H9 (cell line): ENCODE results near the gene RSPRY1. TPM values are rescaled to one million over a fixed set of nuclear protein-coding genes. Genes with fewer than 3 reads are reported as not detected.

Source experiments
- DNase-seq: peaks from one replicate; pipeline ENCODE4 v3.0.0-alpha.2; 2017
- H2AFZ ChIP-seq: one replicate; pipeline ENCODE4 v1.6.1; 2013; ENCODE audit warnings: mild to moderate bottlenecking, low read length, control low read depth, moderate library complexity
- H2AK5ac ChIP-seq: 2 replicates; pipeline ENCODE4 v1.6.1; 2013; ENCODE audit warnings: low read length, control low read depth, mixed read lengths; ENCODE audit not compliant: insufficient read length
- H2BK120ac ChIP-seq: one replicate; pipeline ENCODE4 v1.6.1; 2013; ENCODE audit warnings: low read depth, mild to moderate bottlenecking, low read length, control low read depth, inconsistent platforms; ENCODE audit not compliant: poor library complexity, severe bottlenecking
- H2BK12ac ChIP-seq: 2 replicates; pipeline ENCODE4 v1.6.1; 2013; ENCODE audit warnings: low read length, control low read depth, mixed read lengths, low read depth; ENCODE audit not compliant: insufficient read length
- H2BK15ac ChIP-seq: 2 replicates; pipeline ENCODE4 v1.6.1; 2013; ENCODE audit warnings: low read depth, low read length, control low read depth
- H2BK20ac ChIP-seq: one replicate; pipeline ENCODE4 v1.6.1; 2013; ENCODE audit warnings: low read depth, mild to moderate bottlenecking, low read length, control low read depth, inconsistent platforms; ENCODE audit not compliant: poor library complexity, severe bottlenecking
- H2BK5ac ChIP-seq: 2 replicates; pipeline ENCODE4 v1.6.1; 2013; ENCODE audit warnings: low read length, control low read depth, mixed read lengths; ENCODE audit not compliant: insufficient read length
- H3K14ac ChIP-seq: 2 replicates; pipeline ENCODE4 v1.6.1; 2013; ENCODE audit warnings: low read length, control low read depth; ENCODE audit not compliant: insufficient read depth
- H3K18ac ChIP-seq: 2 replicates; pipeline ENCODE4 v1.6.1; 2013; ENCODE audit warnings: low read depth, mild to moderate bottlenecking, mixed read lengths, low read length, control low read depth; ENCODE audit not compliant: insufficient read length
- H3K23ac ChIP-seq: 2 replicates; pipeline ENCODE4 v1.6.1; 2013; ENCODE audit warnings: low read length, control low read depth, mixed read lengths, low read depth; ENCODE audit not compliant: insufficient read length
- H3K23me2 ChIP-seq: 2 replicates; pipeline ENCODE4 v1.6.1; 2013; ENCODE audit warnings: low read depth, mild to moderate bottlenecking, mixed read lengths, low read length, control low read depth; ENCODE audit not compliant: insufficient read length, poor library complexity, severe bottlenecking
- H3K27ac ChIP-seq: 2 replicates; pipeline ENCODE4 v1.5.1; 2013; ENCODE audit warnings: low read length, control low read depth, mixed read lengths, low read depth; ENCODE audit not compliant: insufficient read length
- H3K27me3 ChIP-seq: 2 replicates; pipeline ENCODE4 v1.6.1; 2013; ENCODE audit warnings: low read length, control low read depth, inconsistent platforms; ENCODE audit not compliant: insufficient read depth
- H3K4ac ChIP-seq: 2 replicates; pipeline ENCODE4 v1.6.1; 2013; ENCODE audit warnings: low read depth, mild to moderate bottlenecking, control low read depth, inconsistent platforms, low read length, moderate library complexity
- H3K4me1 ChIP-seq: 2 replicates; pipeline ENCODE4 v1.6.1; 2013; ENCODE audit warnings: low read length, control low read depth, inconsistent platforms; ENCODE audit not compliant: insufficient read depth
- H3K4me2 ChIP-seq: 2 replicates; pipeline ENCODE4 v1.6.1; 2013; ENCODE audit warnings: low read length, control low read depth, mixed read lengths; ENCODE audit not compliant: insufficient read length, insufficient read depth
- H3K56ac ChIP-seq: 2 replicates; pipeline ENCODE4 v1.6.1; 2013; ENCODE audit warnings: low read depth, mild to moderate bottlenecking, mixed read lengths, low read length, control low read depth; ENCODE audit not compliant: insufficient read length
- H3K79me1 ChIP-seq: 2 replicates; pipeline ENCODE4 v1.6.1; 2013; ENCODE audit warnings: low read depth, mild to moderate bottlenecking, moderate library complexity, low read length, control low read depth, inconsistent platforms; ENCODE audit not compliant: insufficient read depth, poor library complexity, severe bottlenecking
- H3K79me2 ChIP-seq: 2 replicates; pipeline ENCODE4 v1.6.1; 2013; ENCODE audit warnings: low read length, control low read depth, inconsistent platforms; ENCODE audit not compliant: insufficient read depth
- H3K9ac ChIP-seq: 2 replicates; pipeline ENCODE4 v1.6.1; 2013; ENCODE audit warnings: low read length, control low read depth, mixed read lengths; ENCODE audit not compliant: insufficient read length; ENCODE audit errors: extremely low read depth
- H3K9me3 ChIP-seq: one replicate; pipeline ENCODE4 v1.6.1; 2013; ENCODE audit warnings: low read depth, low read length, inconsistent platforms; ENCODE audit not compliant: control insufficient read depth
- H3T11ph ChIP-seq: one replicate; pipeline ENCODE4 v1.6.1; 2013; ENCODE audit warnings: mild to moderate bottlenecking, low read length, control low read depth, inconsistent platforms
- H4K20me1 ChIP-seq: one replicate; pipeline ENCODE4 v1.6.1; 2013; ENCODE audit not compliant: control insufficient read depth, insufficient read length, insufficient read depth
- H4K5ac ChIP-seq: 2 replicates; pipeline ENCODE4 v1.6.1; 2013; ENCODE audit warnings: low read depth, mild to moderate bottlenecking, mixed read lengths, low read length, control low read depth; ENCODE audit not compliant: insufficient read length
- H4K8ac ChIP-seq: replicated peaks from 2 replicates; pipeline ENCODE4 v1.6.1; 2013; ENCODE audit warnings: low read length, control low read depth, mixed read lengths, low read depth; ENCODE audit not compliant: insufficient read length
- H4K91ac ChIP-seq: 2 replicates; pipeline ENCODE4 v1.6.1; 2013; ENCODE audit warnings: low read depth, mild to moderate bottlenecking, moderate library complexity, mixed read lengths, low read length, control low read depth; ENCODE audit not compliant: insufficient read length
- H3K27ac Mint-ChIP-seq, 3 experiments: 2 replicates in 2 of 3; 3 replicates in 1 of 3; pipeline ENCODE4 v1.8.0; 2020 to 2021; ENCODE audit warnings: mixed read lengths in 3 of 3, mild to moderate bottlenecking in 1 of 3, moderate library complexity in 1 of 3
- H3K27me3 Mint-ChIP-seq: 2 replicates; pipeline ENCODE4 v1.8.0; 2021; ENCODE audit warnings: low read depth, mild to moderate bottlenecking, moderate library complexity, mixed read lengths
- H3K36me3 Mint-ChIP-seq, 3 experiments: 2 replicates in 2 of 3; 3 replicates in 1 of 3; pipeline ENCODE4 v1.8.0; 2020 to 2021; ENCODE audit warnings: low read depth in 3 of 3, mixed read lengths in 3 of 3; ENCODE audit not compliant: insufficient read depth in 1 of 3
- H3K4me1 Mint-ChIP-seq, 2 experiments: 2 replicates each; pipeline ENCODE4 v1.8.0; 2020; ENCODE audit warnings: mixed read lengths in 2 of 2
- H3K4me3 Mint-ChIP-seq, 2 experiments: 2 replicates in 1 of 2; 3 replicates in 1 of 2; pipeline ENCODE4 v1.8.0; 2020 to 2021; ENCODE audit warnings: mild to moderate bottlenecking in 2 of 2, mixed read lengths in 2 of 2, moderate library complexity in 1 of 2
- H3K9me3 Mint-ChIP-seq, 2 experiments: 2 replicates in 1 of 2; 3 replicates in 1 of 2; pipeline ENCODE4 v1.8.0; 2020; ENCODE audit warnings: mild to moderate bottlenecking in 2 of 2, mixed read lengths in 2 of 2, moderate library complexity in 1 of 2
- CTCF ChIP-seq: fragments of 200-600 bp; sonication (generic); conservative IDR thresholded peaks from 3 replicates; pipeline ENCODE4 v1.8.0; 2021; ENCODE audit warnings: antibody characterized with exemption, mild to moderate bottlenecking
- WGBS: extraction: QIAGEN DNeasy Blood & Tissue Kit; methylation state at CpG from one replicate; pipeline ENCODE4 v1.1.7; 2013; ENCODE audit warnings: missing lambda C conversion rate, low lambda C conversion rate, mixed read lengths; ENCODE audit not compliant: insufficient read length; ENCODE audit errors: extremely low coverage; 5-methylcytosine and 5-hydroxymethylcytosine counted together
- total RNA-seq: library from RNA; stranded (reverse); gene quantifications from 2 replicates; pipeline ENCODE4 v1.2.1, GENCODE V29; 2021

RSPRY1 gene
- total RNA-seq, 1 experiment from 2014 or later: 36.1 TPM

DNA sequence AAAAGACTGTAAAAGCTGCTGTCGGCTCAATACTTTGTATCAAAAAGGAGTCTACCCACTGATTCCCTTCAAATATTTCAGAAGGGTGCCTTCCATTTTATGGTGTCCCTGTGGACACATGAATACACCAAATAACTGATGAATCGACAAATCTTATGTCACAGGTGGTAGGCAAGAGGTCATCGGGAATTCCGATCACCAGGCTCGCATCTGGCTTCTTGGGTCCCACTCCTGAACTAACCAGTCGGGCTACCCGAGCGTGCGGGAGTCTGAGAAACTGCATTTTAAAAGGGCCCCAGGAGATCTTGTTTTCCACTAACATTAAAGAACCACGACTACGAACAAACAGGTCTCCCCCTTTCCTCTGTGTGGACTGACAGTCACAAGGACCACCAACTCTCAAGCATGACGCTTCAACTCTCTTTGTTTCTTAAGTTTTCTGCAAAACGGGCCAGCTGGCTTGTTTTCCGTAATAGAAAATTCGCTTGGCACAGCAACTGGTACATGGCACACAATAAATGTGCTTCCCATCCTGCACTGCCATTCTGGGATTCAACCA, 1.2 kb upstream of the RSPRY1 start:
- H3K27me3 ChIP-seq: no peaks in the 10 kb centered on the region
- H2AFZ ChIP-seq: no peak overlapping the region
- peak overlapping the region; percentile 79; the same call in 1 of the 2 replicates for H3K14ac ChIP-seq
- no peak overlapping the region for H4K91ac ChIP-seq
- H3K27me3 Mint-ChIP-seq: no peaks in the 10 kb centered on the region
- WGBS: no CpG with 5 or more reads among the region's 15 CpGs
- H3K4ac ChIP-seq: no peak overlapping the region
- no peak overlapping the region for H2AK5ac ChIP-seq
- no peak overlapping the region for H2BK12ac ChIP-seq
- no peak overlapping the region for H3K18ac ChIP-seq
- no peak for TF ChIP-seq CTCF
- H2BK5ac ChIP-seq: no peak overlapping the region
- peaks cover 4% of the 10 kb centered on the region for H3K79me1 ChIP-seq
- no peak overlapping the region for H4K8ac ChIP-seq
- peak overlapping the region; percentile 98 to 99 for H3K4me3 Mint-ChIP-seq
- H4K5ac ChIP-seq: no peak overlapping the region
- H3K9me3 Mint-ChIP-seq: no peaks in the 10 kb centered on the region; a peak in 1 of 5 replicates
- peak overlapping the region; percentile 99 for H3K4me2 ChIP-seq
- H2BK15ac ChIP-seq: no peak overlapping the region
- no peak overlapping the region for H3K23ac ChIP-seq
- peaks cover 42 to 45% of the 10 kb centered on the region in 2 experiments for H3K4me1 Mint-ChIP-seq
- H2BK20ac ChIP-seq: no peak overlapping the region
- H3K79me2 ChIP-seq: peaks cover 20% of the 10 kb centered on the region
- peaks cover 0 to 7% (median 0%) of the 10 kb centered on the region in 3 experiments; a peak in 5 of 7 replicates for H3K36me3 Mint-ChIP-seq
- DNase-seq: no peak
- no peak overlapping the region for H3K27ac ChIP-seq
- H3T11ph ChIP-seq: no peak overlapping the region
- H2BK120ac ChIP-seq: no peak overlapping the region
- H3K4me1 ChIP-seq: peaks cover 2% of the 10 kb centered on the region; the same call in 1 of the 2 replicates
- H3K56ac ChIP-seq: no peak overlapping the region
- peak overlapping the region; percentile 85 for H3K9ac ChIP-seq
- H4K20me1 ChIP-seq: no peaks in the 10 kb centered on the region
- H3K23me2 ChIP-seq: peaks cover 14% of the 10 kb centered on the region
- no peaks in the 10 kb centered on the region for H3K9me3 ChIP-seq
- peak overlapping the region; percentile 56 to 99 (median 96); a peak in 6 of 7 replicates for H3K27ac Mint-ChIP-seq
